Right lobe of liver (tissue), 4 donors: ENCODE measurements around the gene ZNF587B.
"Not testable (repeated sequence)": the region's sequence is repeated elsewhere in the genome, so short reads cannot be mapped to it uniquely, and the experiment has no call there.

Source experiments
- POLR2A ChIP-seq: fragments of 450-650 bp; IDR thresholded peaks from one replicate; pipeline ENCODE4 v1.6.1; 2017; ENCODE audit warnings: antibody characterized with exemption, mild to moderate bottlenecking
- TF ChIP-seq, protein P1 (sequence below), 4 donors: fragments of 200-600 bp in 3 of 4; fragments of 450-650 bp in 1 of 4; IDR thresholded peaks; one replicate each; pipeline versions ENCODE4 v1.5.1 to v1.8.0; 2016 to 2022; ENCODE audit warnings: antibody characterized with exemption in 4 of 4, mild to moderate bottlenecking in 2 of 4
- donor health status: DM: no; HTN: no; CAD: no.
- donor health status: DM: no; HTN: no; CAD: no.
- donor health status: DM: no; HTN: yes; CAD: no.

DNA sequence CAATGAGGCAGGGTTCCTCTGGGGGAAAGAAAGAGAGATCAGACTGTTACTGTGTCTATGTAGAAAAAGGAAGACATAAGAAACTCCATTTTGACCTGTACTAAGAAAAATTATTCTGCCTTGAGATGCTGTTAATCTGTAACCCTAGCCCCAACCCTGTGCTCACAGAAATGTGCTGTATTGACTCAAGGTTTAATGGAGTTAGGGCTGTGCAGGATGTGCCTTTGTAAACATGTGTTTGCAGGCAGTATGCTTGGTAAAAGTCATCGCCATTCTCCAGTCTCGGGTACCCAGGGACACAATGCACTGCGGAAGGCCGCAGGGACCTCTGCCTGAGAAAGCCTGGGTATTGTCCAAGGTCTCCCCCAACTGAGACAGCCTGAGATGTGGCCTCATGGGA, 6.5 kb upstream of the ZNF587B start:
- TF ChIP-seq, protein P1, sequence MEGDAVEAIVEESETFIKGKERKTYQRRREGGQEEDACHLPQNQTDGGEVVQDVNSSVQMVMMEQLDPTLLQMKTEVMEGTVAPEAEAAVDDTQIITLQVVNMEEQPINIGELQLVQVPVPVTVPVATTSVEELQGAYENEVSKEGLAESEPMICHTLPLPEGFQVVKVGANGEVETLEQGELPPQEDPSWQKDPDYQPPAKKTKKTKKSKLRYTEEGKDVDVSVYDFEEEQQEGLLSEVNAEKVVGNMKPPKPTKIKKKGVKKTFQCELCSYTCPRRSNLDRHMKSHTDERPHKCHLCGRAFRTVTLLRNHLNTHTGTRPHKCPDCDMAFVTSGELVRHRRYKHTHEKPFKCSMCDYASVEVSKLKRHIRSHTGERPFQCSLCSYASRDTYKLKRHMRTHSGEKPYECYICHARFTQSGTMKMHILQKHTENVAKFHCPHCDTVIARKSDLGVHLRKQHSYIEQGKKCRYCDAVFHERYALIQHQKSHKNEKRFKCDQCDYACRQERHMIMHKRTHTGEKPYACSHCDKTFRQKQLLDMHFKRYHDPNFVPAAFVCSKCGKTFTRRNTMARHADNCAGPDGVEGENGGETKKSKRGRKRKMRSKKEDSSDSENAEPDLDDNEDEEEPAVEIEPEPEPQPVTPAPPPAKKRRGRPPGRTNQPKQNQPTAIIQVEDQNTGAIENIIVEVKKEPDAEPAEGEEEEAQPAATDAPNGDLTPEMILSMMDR (IDR thresholded peaks at IDR 0.05): not testable (repeated sequence)
- not testable (repeated sequence) for TF ChIP-seq POLR2A
